CD4-positive, alpha-beta T cell treated with Interleukin-4 for 1 hour (primary cell): Measurements from ENCODE around the gene MAPRE3.

ENCODE experiments used
- DNase-seq, 2 donors: peaks; one replicate each; pipeline ENCODE4 v3.0.0-alpha.2; 2020 to 2022

Gene MAPRE3

DNA sequence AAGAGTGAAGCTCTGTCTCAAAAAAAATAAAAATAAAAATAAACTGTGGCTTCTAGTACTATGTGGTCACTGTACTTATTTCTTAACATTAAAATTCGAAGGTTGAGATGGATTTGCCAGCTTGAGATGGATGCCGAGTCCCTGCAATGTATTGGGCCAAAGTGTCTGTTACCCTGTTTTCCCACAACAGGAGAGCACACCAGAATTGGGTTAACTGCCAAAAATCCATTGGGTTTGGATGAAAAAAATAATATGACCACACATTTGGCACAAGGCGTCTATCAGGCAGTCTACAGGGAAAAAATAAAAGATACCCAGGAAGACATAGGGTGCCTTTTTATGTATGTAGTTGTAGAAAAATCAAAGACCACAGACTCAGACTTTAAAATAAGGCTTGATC, 19.2 kb upstream of the MAPRE3 start:
- DNase-seq: no peak

DNA sequence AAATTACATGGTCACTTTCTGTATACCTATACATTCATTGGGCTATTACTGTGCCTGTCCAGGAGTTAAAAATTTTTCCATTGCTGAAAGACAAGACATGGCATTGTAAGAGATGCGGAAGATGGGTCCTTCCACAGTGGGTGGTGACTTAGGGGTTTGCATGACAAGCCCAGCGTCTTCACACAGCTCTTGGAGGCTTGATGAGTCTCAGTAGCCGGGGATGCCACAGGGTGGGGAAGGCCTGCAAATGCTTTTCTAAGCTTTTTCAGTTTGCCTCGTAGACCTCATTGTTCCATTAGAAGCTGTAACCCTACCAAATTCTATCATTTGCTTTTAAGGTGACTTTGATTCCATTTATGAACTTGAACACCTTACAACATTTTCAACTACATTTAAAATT, 18.1 kb upstream of the MAPRE3 start:
- DNase-seq: no peak

DNA sequence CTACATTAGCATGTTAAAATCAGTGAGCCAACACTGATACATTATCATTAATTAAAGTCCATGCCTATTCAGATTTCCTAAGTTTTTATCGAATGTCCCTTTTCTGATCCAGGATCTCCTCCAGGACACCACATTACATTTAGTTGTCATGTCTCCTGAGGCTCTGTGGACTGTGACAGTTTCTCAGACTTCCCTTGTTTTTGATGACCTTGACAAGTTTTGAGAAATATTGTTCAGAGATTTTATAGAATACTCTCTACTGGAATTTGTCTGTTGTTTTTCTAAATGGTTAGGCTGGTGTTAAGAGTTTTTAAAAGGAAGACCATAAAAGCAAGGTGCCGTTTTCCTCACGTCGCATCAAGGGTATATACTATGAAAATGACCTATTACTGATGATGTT, 16.3 kb upstream of the MAPRE3 start:
- DNase-seq: no peak

DNA sequence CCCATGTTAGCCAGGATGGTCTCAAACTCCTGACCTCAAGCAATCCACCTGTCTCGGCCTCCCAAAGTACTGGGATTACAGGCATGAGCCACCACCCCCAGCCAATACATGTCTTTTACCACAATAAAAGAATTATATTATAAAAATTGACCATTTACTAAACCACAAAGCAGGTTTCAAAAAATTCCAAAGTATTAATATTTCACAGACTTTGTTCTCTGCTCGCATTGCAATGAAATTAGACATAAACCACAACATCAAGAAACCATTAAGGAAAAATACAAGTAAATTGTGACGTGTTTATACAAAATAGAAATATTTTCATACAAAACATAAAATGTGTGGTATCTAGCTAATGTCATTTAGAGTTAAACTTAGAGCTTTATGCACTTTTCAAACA, 13.4 kb upstream of the MAPRE3 start:
- DNase-seq: no peak

DNA sequence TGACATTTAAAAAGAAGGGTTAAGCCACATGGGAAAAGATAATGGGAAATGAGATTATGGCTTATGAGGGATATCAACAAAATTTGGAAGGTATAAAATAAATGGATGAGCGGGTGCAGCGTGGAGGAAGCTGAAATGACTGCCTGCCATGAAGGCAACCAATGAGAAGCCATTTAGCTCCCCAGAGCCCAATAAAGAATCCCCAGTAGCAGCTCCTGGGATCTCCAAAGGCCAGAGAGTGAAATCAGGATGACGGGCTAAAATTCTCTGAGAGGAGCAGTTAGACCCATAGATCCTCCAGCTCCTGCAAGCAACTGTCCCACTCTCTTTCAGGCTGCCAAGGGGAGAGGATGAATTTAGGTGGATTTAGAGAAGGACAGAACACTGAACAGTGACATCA, 12.9 kb upstream of the MAPRE3 start:
- no peak for DNase-seq

DNA sequence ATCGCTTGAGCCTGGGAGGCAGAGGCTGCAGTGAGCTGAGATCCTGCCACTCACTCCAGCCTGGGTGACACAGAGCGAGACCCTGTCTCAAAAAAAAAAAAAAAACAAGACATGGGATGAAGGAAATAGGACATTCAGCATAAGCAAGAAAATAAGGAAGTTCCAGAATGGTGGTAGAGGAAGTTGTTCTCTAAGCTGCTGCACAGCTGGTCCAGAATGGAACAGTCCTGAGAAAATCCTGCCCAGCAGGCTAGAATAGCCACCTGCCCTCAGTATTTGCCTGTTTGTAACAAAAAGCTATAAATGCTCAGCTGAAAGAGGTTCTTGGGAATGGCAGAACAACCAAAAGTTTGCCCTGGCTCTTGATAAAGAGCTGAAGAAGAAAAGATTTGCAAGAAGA, 11.1 kb upstream of the MAPRE3 start:
- no peak for DNase-seq

DNA sequence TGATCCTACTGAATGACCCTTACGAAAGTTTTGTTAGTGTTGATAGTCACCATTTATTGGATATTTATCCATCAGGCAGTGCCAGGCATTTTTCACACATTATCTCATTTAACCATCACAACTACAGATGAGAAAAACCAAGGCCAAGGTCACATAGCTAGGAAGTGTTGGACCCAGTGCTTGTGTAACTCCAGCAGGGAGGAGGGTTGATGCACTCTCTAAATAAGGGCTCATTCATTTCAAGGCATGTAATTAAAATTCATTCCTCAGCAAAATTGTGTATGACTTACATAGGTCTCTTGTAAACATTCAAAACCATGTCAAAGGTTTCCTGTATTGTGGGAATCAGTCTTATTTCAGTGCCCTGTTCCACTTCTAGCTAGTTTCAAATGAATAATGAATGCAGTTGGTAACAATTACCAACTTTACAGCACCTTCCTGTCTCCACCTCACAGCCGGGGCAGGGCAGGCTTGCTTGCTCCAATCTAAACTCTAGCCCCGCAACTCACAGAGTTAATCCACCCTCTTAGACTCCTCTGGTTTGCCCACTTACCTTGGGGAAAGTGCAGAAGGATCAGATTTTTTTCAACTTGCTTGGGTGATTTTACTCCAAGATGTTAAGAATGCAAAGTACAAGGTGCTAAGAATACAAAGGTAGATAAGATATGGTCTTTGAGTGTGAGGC, 5.8 kb upstream of the MAPRE3 start:
- no peak for DNase-seq

DNA sequence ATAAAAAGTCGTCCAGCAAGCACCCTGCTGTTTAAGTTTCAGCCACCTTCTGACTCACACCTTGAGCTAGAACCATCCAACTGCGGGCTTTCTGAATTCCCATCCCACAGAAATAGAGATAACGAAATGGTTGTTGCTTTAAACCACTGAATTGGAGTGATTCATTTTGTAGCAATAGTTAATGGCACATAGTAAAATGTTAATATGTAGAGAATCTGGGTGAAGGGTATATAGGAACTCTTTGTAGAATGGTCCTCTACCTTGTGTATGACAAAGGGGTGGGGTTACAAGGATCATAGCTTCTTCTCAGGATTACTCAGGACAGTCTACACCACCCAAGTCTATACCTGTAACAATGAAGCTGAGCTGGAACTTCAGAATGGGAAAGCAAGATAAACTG, 2.4 kb upstream of the MAPRE3 start:
- no peak for DNase-seq

DNA sequence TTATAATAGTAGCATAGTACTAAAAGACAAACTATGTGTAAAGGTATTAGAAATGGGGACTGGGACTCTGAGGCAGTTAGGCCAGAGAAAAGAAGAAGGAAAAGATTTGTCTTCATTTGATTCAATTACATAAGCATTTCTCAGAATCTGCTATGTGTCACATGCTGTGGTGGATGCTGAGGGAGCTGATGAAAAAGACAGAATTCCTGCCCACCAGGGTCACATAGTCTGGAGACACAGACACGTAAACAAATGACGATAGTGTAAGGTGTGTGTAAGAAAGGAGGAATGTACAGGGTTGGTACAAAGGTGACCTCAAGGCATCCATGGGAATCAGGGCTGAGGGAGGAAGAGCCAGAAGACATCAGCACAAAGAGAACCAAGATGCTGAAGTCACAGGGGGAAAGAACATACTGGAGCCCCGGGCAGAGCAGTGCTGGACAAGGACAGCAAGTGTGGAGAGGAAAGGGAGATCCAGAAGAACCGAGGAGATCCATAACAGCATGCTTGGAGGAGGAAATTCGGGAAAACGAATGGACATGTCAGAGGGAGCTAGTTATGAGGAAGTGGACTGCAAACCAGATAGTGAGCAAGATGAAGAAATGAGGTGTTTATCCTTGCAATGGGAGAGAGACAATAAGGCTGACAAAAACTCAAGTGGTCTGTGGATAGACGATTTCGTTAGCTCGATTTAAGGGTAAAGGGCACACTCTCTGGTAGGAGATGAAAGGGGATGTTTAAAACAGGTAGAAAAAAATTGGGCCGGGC, 1.2 kb upstream of the MAPRE3 start:
- DNase-seq: no peak

DNA sequence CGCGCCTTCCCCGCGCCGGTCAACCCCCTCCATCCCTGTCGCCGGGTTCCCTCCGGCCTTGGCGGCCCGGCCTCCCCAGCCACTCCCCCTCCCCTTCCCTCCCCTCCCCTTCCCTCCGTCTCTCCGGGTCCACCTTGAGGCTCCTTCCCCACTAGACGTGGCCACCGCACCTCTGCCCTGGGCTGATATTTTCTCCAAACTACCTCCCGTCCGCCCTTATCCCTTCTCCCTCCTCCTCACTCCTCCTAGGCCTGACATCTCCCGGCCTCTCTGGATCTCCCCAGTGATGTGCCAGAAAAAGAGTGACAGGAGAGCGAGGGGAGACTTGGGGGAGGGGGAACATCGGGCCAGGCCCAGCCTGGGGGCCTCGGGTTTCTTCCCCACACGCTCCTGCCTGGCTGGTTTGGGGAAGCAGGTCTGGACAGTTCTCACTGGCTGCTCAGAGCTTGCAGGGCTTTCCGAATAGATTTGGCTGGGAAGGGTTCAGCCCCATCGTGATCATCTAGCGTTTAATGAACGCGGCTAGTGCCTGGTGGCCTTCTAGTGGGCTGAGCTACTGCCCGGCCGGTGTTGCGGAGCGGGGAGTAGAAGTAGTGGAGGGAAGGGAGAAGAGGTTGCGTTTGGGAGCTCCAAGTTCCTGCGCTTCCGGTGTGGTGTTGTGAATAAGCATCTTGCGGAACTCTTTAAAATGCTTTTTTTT, 641 bp downstream of the MAPRE3 start:
- no peak for DNase-seq

DNA sequence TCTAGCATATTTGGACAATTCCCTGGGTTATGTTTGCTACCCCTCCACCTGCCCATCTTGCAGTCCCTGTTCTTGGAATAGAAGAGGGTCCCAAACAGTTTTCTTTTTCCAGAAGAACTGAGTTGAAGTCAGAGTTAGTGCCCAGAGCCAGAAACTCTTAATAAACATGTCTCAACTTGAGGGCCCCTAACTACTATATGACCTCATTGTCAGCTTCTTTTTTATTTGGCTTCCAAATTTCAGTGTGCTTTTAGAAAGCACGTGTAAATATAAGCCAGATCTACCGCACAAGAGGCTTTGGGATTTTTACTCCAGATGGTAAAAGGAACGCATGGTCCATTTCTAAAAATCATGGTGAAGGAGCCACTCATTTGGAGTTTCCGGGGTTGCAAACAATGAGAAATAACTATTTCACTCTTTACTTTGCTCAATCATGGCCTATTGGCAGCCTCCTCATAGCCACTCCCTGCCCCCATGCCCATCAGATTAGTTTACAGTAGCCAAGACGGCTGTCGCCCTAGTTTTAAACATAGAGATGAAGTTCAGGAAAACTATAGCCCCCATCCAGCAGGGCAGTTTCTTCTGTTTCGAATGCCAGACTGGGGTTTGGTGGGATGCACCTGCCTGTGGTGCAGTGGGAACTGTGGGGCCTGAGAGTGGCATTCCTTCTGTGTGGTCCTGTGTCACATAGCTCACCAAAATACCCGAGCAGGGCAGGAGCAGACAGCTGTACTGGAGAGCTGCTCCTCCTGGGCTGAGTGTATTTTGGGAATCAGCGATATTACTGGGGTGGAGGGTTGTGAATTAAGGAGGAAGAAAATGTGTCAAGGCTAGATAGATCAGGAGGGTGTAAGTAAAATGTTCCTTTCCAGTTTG, 1.7 kb downstream of the MAPRE3 start:
- DNase-seq: no peak

DNA sequence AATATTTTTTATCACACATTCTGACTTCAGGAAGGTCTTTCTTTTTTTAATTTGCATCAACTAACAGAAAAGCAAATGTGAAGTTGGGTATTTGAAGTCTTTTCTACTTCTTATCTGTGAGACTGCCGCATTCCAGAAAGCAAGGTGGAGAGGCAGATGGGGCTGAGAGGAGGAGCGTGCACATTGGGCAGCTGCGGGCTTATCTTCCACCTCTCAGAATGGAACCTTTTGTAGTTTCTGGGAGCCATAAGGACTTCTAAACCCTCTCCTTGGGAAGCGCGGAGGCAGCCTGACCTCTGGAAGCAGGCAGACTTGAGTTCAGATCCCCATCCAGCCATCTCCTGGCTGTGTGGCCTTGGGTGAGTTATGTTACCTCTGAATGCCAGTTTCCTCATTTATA, 3.9 kb downstream of the MAPRE3 start:
- DNase-seq: no peak

DNA sequence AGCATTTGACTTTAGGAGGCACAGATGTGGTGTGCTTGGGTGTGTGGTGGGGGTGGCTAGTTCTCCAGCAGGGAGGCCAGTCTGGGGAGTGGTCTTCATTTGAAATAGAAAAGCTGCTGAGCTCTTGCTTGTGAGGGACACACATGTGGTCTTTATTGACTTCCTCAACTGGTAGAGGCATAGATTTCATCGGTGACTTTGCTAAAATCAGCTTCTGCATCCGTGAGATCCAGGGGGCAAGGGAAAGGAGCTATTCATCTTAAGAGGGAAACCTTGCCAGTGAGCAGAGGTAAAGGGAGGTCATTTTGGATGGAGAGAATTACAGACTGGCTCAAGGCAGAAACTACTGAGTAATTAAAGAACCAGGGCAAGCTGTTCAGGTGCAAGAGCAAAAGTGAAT, 4.7 kb downstream of the MAPRE3 start:
- DNase-seq: no peak

DNA sequence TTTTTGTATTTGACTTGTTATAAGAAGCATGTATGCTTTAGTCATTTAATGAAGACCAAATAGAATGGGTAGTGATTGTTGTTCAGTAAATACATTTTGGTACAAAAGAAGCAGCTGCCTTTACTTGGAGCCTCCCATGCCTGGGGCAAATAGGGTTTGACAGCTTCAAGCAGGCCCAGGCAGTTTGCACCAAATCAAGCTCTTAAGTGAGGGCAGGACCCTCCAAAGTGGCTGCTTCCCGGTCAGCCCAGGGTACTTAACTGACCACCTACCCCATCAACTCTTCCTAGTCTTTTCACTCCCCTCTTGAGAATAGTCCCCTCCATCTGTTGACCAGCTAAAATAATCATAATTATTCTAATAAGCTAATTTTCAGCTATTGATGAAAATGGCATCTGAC, 5.2 kb downstream of the MAPRE3 start:
- DNase-seq: no peak

DNA sequence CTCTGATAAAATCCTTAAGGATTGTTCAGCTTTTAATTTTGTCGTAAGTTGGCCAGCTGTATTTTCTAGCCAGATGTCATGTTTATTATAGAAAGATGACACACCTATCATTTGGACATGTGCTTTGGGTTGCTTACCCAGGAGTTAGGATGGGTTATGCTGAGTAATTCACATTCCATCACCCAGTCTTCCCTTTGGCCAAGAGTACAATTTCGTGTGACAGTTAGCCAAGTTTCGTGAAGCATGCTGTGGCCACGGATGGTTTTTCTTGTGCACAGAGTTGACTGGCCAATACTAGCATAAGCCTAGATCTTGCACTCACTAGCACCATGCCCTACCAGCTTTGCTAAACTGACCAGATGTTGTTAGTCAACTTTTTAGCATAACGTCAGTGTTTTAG, 5.8 kb downstream of the MAPRE3 start:
- no peak for DNase-seq

DNA sequence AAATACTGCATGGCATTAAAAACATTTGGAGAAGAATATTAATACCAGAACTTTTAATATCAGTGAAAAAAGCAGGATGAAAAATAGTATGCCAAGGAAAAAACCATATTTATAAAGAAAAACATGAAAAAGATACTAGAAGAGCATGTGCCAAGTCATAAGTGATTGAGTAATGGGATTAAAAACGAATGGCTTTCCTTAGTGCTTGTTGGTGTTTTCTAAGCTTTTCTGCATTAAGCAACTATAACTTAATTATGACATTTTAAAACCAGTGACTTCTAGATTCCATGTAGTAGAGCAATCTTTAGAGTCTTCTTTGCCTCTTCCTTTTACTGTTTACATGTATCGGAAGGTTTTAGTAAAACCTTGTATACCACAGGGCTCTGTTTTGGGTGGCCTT, 6.6 kb downstream of the MAPRE3 start:
- DNase-seq: no peak

DNA sequence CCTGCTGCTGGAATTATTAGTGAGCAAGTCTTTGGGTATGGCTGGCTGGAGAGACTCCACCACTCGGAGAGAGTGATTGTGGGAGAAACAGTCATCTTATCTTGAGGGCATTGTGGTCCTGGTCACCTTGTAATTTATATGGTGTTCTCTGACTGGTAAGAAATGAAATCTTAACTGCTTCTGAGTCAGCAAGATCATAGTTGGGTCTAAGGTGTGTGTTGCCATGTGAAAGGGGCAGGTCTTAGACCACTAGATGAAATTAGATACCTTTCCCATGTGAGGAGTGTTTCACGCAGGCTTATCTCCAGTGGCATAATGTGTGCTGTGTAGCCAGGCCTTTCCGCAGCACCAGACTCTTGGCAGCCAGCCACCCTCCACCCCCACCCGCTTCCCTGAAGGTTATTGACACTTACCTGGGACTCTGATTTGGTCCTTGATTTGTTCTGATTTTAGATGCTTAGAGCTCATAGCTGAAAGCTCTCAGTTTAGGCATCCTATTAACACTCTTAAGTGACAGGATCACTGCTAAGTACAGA, 7.7 kb downstream of the MAPRE3 start:
- no peak for DNase-seq

DNA sequence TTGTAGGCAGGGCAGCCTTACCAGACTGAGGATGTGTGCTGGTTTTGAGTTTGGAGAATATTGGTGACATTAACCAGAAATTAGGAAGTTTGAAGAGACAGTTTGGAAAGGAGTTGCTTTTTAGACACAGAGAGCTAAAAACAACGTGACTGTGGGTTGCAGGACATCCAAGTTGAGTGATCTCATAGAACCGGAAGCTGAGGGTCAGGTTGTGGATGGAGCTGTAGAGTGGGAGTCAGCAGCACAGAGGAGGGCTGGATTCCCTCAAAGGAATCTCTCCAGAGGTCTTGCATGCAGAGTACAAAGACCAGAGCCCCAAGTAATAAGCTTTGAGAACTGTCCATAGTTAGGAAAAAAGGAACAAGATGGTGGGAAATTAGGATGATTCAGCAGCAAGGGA, 9.3 kb downstream of the MAPRE3 start:
- DNase-seq: no peak

DNA sequence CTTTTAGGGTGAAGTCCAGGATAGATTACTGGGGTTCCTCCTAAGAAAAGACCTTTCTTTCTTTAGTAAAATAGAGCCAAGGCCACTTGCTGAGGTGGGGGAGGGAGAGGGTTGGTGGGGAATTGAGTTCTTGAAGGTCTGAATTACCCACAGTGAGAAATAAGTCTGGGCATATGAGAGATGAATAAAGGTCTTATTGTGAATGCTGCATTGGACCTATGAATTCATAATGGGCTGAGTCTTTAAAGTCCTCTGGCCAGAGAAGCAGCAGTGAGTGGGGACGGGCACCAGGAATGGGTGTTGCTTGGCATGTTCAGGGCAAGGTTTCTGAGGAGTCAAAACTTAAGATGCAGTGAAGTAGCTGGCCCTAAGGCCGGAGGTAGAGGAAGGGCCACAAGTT, 10.5 kb downstream of the MAPRE3 start:
- DNase-seq: no peak

DNA sequence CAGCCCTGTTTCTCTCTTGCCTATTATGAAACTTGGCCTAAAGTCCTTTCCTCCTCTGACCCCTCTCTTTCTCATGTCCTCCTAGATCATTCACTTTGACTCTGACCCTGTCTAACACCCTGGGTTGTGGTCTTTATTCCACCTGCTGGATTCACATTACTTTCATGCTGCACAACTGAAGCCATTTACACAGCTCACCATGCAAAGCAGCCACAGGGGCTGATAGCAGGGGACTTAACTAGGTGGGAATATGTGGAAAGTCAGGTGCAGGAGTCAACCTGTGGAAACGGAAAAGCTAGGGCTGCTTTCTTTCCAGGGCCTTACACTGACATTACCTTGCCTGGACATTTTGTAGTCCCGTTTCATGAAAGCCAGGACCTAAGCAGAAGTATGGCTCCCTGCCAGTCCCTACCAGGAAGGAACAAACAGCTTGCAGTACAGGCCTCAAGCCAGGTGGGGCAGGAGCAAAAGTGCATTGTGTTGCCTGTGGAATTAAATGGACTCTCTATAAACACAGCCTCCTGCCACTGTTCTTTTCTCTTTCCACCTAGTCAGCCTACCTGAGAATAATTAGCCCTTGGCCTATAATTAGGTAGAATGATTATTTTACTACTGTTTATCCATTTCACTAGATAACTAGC, 11.8 kb downstream of the MAPRE3 start:
- DNase-seq: no peak

DNA sequence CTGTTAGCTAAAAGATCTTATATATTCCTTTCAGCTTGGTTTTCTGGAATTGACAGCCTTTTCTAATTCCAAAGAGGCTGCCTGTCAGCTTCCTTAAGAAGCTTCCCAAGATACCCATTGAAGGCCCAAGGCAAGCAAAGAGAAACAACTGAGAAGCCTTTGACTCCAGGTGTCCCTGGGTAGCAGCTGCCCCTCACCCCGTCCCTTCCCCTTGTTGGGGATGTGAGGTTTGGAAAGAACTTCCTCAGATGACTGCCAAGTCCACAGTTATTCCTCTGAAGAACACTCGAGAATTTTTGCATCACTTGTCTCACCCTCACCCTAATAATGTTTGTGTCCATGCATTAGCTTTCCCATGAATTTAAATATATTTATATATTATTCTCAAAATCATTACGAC, 13.3 kb downstream of the MAPRE3 start:
- DNase-seq: no peak

DNA sequence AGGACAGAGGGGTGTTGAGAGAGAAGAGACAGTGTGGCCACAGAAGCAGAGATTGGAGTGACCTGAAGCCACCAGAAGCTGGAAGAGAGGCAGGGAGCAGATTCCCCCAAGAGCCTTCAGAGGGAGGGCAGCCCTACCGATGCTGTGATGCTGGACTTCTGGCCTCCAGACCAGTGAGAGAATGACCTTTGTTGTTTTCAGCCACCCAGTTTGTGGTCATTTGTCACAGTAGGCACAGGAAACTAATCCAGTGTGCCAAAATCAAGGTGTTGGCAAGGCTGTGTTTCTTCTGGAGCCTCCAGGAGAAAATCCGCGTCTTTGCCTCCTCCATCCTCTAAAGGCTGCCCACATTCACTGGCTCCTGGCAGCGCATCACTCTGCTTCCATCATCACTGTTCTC, 15.4 kb downstream of the MAPRE3 start:
- no peak for DNase-seq
